Endothelial cell of umbilical vein (primary cell): Measurements from ENCODE around the gene NHLRC4. TPM values are rescaled to one million over a fixed set of nuclear protein-coding genes. Genes with fewer than 3 reads are reported as not detected.

ENCODE experiments used
- Bru-seq: library from RNA; stranded (reverse); fragments of 400-500 nt; gene quantifications from one replicate; lab custom pipeline; 2021; lab: Mats Ljungman, UMichigan
- BruChase-seq, 2 experiments: library from RNA; stranded (reverse); fragments of 400-500 nt; gene quantifications; one replicate each; lab custom pipeline; 2021; lab: Mats Ljungman, UMichigan
- BruUV-seq: library from RNA; stranded (reverse); fragments of 400-500 nt; replicated peaks from 2 replicates; lab custom pipeline; 2021; lab: Mats Ljungman, UMichigan
- CTCF ChIA-PET: fragments of 300-600, 350-600 bp; sonication (Branson Sonifier 250); formaldehyde crosslinking; loops from one replicate; lab custom pipeline; 2021; ENCODE audit warnings: antibody characterized with exemption, inconsistent platforms; lab: Charles Lee
- POLR2A ChIA-PET: fragments of 300-600, 350-600 bp; sonication (Branson Sonifier 250); formaldehyde crosslinking; loops from one replicate; lab custom pipeline; 2021; ENCODE audit warnings: antibody characterized with exemption, inconsistent platforms; lab: Charles Lee
- DNase-seq: peaks from one replicate; pipeline ENCODE4 v3.0.0-alpha.2; 2011; ENCODE audit warnings: low read depth, low spot score
- FAIRE-seq: peaks from 2 replicates; lab custom pipeline; 2011; peaks lifted over from hg19 to GRCh38; lab: Jason Lieb, UNC
- H2AFZ ChIP-seq: 2 replicates; pipeline ENCODE4 v1.6.0; 2012; ENCODE audit warnings: low read depth, low read length, control low read depth, inconsistent platforms
- H3K27ac ChIP-seq: 2 replicates; pipeline ENCODE4 v1.5.1; 2011; ENCODE audit warnings: low read depth, mild to moderate bottlenecking, control low read depth, low read length, moderate library complexity; ENCODE audit not compliant: insufficient read depth
- H3K27me3 ChIP-seq, 2 experiments: 2 replicates each; pipeline versions ENCODE4 v1.6.0 to v1.6.1; 2011; ENCODE audit warnings: low read length in 2 of 2, mixed read lengths in 1 of 2; ENCODE audit not compliant: control insufficient read depth in 2 of 2, insufficient read depth in 2 of 2
- H3K36me3 ChIP-seq, 2 experiments: 2 replicates in 1 of 2; 3 replicates in 1 of 2; pipeline ENCODE4 v1.5.1; 2011; ENCODE audit warnings: low read length in 2 of 2, mild to moderate bottlenecking in 1 of 2, moderate library complexity in 1 of 2; ENCODE audit not compliant: control insufficient read depth in 2 of 2, insufficient read depth in 2 of 2; ENCODE audit errors: extremely low read depth in 1 of 2
- H3K4me1 ChIP-seq: 3 replicates; pipeline ENCODE4 v1.5.1; 2011; ENCODE audit warnings: mild to moderate bottlenecking, low read length; ENCODE audit not compliant: control insufficient read depth, insufficient read depth; ENCODE audit errors: extremely low read depth
- H3K4me2 ChIP-seq: 2 replicates; pipeline ENCODE4 v1.6.1; 2011; ENCODE audit warnings: low read length, control low read depth, mixed read lengths; ENCODE audit not compliant: insufficient read depth
- H3K4me3 ChIP-seq, 3 experiments: fragments of 200-600 bp in 1 of 3; sonication (generic), shearing (Covaris generic) in 1 of 3; replicated peaks in 1 of 3; 2 replicates each; pipeline ENCODE4 v1.5.1; 2011 to 2016; ENCODE audit warnings: control low read depth in 3 of 3, low read length in 3 of 3, mild to moderate bottlenecking in 2 of 3, inconsistent platforms in 1 of 3, low read depth in 1 of 3, moderate library complexity in 1 of 3; ENCODE audit not compliant: insufficient read depth in 1 of 3
- H3K79me2 ChIP-seq: 2 replicates; pipeline ENCODE4 v1.6.0; 2012; ENCODE audit warnings: low read length, inconsistent platforms; ENCODE audit not compliant: control insufficient read depth, insufficient read depth
- H3K9ac ChIP-seq: replicated peaks from 2 replicates; pipeline ENCODE3; 2011; ENCODE audit warnings: low read length, control low read depth; ENCODE audit not compliant: insufficient read depth; ENCODE audit errors: extremely low read depth
- H3K9me1 ChIP-seq: replicated peaks from 3 replicates; pipeline ENCODE4 v1.6.0; 2011; ENCODE audit warnings: mild to moderate bottlenecking, low read length; ENCODE audit not compliant: control insufficient read depth, insufficient read depth; ENCODE audit errors: extremely low read depth
- H3K9me3 ChIP-seq: replicated peaks from 2 replicates; pipeline ENCODE4 v1.5.1; 2012; ENCODE audit warnings: low read length, inconsistent platforms; ENCODE audit not compliant: control insufficient read depth, insufficient read depth
- H4K20me1 ChIP-seq: replicated peaks from 2 replicates; pipeline ENCODE3; 2011; ENCODE audit warnings: mild to moderate bottlenecking, low read length; ENCODE audit not compliant: control insufficient read depth, insufficient read depth; ENCODE audit errors: extremely low read depth
- EZH2 ChIP-seq: IDR thresholded peaks from 2 replicates; pipeline ENCODE4 v1.6.1; 2012; ENCODE audit warnings: borderline replicate concordance, low read depth, mild to moderate bottlenecking, moderate library complexity, low read length, inconsistent platforms; ENCODE audit not compliant: severe bottlenecking
- FOS ChIP-seq: IDR thresholded peaks from 2 replicates; pipeline ENCODE4 v1.6.1; 2011; ENCODE audit warnings: mild to moderate bottlenecking, low read length, moderate library complexity, borderline replicate concordance; ENCODE audit not compliant: insufficient read depth
- GATA2 ChIP-seq: IDR thresholded peaks from 2 replicates; pipeline ENCODE4 v1.7.0; 2011; ENCODE audit warnings: low read depth, mild to moderate bottlenecking, moderate library complexity, mixed read lengths, low read length; ENCODE audit not compliant: insufficient read length, insufficient read depth
- JUN ChIP-seq: IDR thresholded peaks from 2 replicates; pipeline ENCODE4 v1.6.1; 2011; ENCODE audit warnings: borderline replicate concordance, low read depth; ENCODE audit not compliant: insufficient read length, insufficient read depth
- MYC ChIP-seq: IDR thresholded peaks from one replicate; pipeline ENCODE4 v1.6.1; 2011; ENCODE audit warnings: mild to moderate bottlenecking, low read depth, low read length
- POLR2A ChIP-seq: IDR thresholded peaks from 2 replicates; pipeline ENCODE4 v1.6.1; 2012; ENCODE audit warnings: low read depth, mild to moderate bottlenecking, control low read depth, low read length
- POLR2AphosphoS5 ChIP-seq: IDR thresholded peaks from 2 replicates; pipeline ENCODE4 v1.6.1; 2012; ENCODE audit warnings: low read depth, mild to moderate bottlenecking, control low read depth, low read length, moderate library complexity; ENCODE audit not compliant: insufficient read depth
- dilution Hi-C: fragments of 300-500 bp; cut with MboI; formaldehyde crosslinking; loops from one replicate; pipeline ENCODE4 v1.15.0; 2019; ENCODE audit warnings: low sequenced_read_pairs; ENCODE audit not compliant: extremely low pct_ligation_motif_present
- intact Hi-C: fragments of 100-400 bp; cut with micrococcal nuclease; formaldehyde crosslinking; loops from one replicate; pipeline ENCODE4 v1.10.0; 2022
- long read RNA-seq: library from polyadenylated mRNA; stranded (forward); transcript quantifications from one replicate; pipeline ENCODE4 v2.0.0, GENCODE V29; 2021
- polyA minus RNA-seq, 3 experiments: library from RNA; depleted of rRNA, polyadenylated mRNA; stranded (reverse); fragments of >200 nt; gene quantifications; 1 replicate in 1 of 3; 2 replicates in 2 of 3; pipeline ENCODE4 v1.2.3, GENCODE V29; 2011
- polyA plus RNA-seq, 4 experiments: library from polyadenylated mRNA; depleted of rRNA in 3 of 4; stranded (reverse) in 3 of 4; unstranded in 1 of 4; fragments of >200 nt; gene quantifications; 2 replicates each; pipeline versions ENCODE4 v1.2.1 to v1.2.3, GENCODE V29; 2011 to 2012; ENCODE audit warnings: missing spikeins in 1 of 4
- total RNA-seq: library from RNA; stranded (reverse); gene quantifications from 2 replicates; pipeline ENCODE4 v1.2.3, GENCODE V29; 2021
- TF ChIP-seq, protein P1 (sequence below), 2 donors: IDR thresholded peaks; 1 replicate in 1 of 2; 2 replicates in 1 of 2; pipeline ENCODE4 v1.5.1; 2011; ENCODE audit warnings: low read length in 2 of 2, mild to moderate bottlenecking in 2 of 2, moderate library complexity in 2 of 2, control low read depth in 1 of 2, inconsistent platforms in 1 of 2, low read depth in 1 of 2; ENCODE audit not compliant: insufficient read depth in 1 of 2; ENCODE audit errors: extremely low read depth in 1 of 2
- TF ChIP-seq, protein P2 (sequence below): IDR thresholded peaks from 2 replicates; pipeline ENCODE4 v1.6.1; 2011; ENCODE audit not compliant: insufficient read depth, insufficient read length

The NHLRC4 gene, protein sequence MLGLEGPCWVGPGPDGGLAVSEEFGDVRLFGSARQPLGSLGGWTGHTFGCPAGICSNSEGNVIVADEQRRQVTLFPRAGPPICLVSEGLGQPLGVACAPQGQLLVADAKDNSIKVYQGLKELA
- total RNA-seq, result 0.30 and 0.73 TPM in 2 replicates
- polyA plus RNA-seq, result 0.94 and 0.96 TPM in 2 replicates
- 0.40 and 0.55 TPM in 2 replicates for polyA plus RNA-seq (2011; cell fraction: cytosol; rRNA removed)
- polyA plus RNA-seq (2011; cell fraction: nucleus; rRNA removed), result 0.61 and 0.97 TPM in 2 replicates
- 0.44 and 0.56 TPM in 2 replicates for polyA plus RNA-seq (2012)
- 0.42 TPM in 1 of 2 replicates, not detected in the other for polyA minus RNA-seq
- polyA minus RNA-seq (2011; cell fraction: cytosol; rRNA and poly(A)+ RNA removed), result not detected
- polyA minus RNA-seq (2011; cell fraction: nucleus; rRNA and poly(A)+ RNA removed), result 0.34 and 0.38 TPM in 2 replicates
- percentile 17 among the genes with signal in this experiment for Bru-seq, nascent RNA
- percentile 26 among the genes with signal in this experiment for BruChase-seq, experiment 1, labeled RNA remaining after a 6-hour chase
- not detected for BruChase-seq, experiment 2, labeled RNA remaining after a 2-hour chase
- long read RNA-seq, result 0 reads

DNA sequence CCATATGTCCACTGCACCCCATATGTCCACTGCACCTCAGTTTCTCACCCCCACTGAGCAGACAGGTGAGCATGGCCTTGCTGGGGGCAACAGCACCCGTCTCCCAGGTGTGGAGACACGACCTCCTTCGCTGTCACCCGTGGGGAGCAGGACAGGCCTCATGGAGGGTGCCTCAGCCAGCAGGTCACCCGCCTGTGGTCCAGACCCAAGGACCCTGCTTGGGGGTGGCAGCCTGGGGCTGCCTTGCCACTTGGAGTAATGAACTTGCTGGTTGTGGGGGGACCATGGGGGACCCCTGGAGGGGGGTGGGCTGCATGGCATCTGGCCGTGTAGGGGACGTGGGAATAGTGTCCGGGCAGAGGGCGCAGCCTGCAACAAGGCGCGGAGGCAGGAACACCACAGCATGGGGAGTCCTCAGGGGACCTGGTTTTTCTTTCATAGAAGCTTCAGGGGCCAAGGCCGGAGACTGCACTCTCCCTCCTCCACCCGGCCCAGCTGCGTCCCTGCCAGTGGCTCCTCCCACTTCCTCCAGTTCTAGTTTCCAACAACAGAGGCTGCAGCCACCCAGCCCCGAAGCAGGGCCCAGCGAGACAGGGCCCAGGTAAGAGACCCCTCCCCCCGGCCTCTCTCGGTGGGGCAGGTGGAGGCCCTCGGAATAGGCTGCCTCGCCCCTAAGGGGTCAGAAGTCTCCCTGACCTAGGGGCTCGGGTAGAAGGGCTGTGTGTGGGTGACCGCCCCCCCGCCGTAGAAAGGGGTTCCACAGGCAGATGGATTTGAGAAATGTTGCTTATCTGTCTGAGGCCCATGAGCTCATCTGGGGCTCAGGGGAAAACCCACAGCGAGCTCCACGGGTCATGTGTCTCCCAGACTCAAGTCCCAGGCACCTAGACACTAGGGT is at the start of gene NHLRC4:
TSS of gene NHLRC4 (plus strand) at position 531 of the 898 bp plus-strand sequence. CDS start 1,043 bp downstream, outside the sequence.
- BruUV-seq, result no TSS peak
- FAIRE-seq, result peak; percentile 76
- intact Hi-C loops (loop anchor here (5.0 kb wide), 1 partner anchor 39 kb away; the partner anchor contains the start of gene CAPN15), dilution Hi-C loops (no loop called here)
- Histone ChIP-seq H3K79me2 (peaks cover 13% of the 10 kb centered on the region), H2AFZ (peak within 1 kb of the TSS; percentile 62), H3K9me1 (no peaks in the 10 kb centered on the region), H3K9ac (no peak within 1 kb of the TSS), H3K4me1 (peaks cover 24% of the 10 kb centered on the region), H3K27ac (no peak within 1 kb of the TSS), H3K36me3 (no peaks in the 10 kb centered on the region), H3K4me2 (peak within 1 kb of the TSS; percentile 12), H3K4me3 (no peak within 1 kb of the TSS), H4K20me1 (no peaks in the 10 kb centered on the region), H3K9me3 (no peaks in the 10 kb centered on the region), H3K27me3 (peaks cover 0 to 2% of the 10 kb centered on the region in 2 experiments)
- TF ChIP-seq MYC, result no peak
- TF ChIP-seq, protein P1, sequence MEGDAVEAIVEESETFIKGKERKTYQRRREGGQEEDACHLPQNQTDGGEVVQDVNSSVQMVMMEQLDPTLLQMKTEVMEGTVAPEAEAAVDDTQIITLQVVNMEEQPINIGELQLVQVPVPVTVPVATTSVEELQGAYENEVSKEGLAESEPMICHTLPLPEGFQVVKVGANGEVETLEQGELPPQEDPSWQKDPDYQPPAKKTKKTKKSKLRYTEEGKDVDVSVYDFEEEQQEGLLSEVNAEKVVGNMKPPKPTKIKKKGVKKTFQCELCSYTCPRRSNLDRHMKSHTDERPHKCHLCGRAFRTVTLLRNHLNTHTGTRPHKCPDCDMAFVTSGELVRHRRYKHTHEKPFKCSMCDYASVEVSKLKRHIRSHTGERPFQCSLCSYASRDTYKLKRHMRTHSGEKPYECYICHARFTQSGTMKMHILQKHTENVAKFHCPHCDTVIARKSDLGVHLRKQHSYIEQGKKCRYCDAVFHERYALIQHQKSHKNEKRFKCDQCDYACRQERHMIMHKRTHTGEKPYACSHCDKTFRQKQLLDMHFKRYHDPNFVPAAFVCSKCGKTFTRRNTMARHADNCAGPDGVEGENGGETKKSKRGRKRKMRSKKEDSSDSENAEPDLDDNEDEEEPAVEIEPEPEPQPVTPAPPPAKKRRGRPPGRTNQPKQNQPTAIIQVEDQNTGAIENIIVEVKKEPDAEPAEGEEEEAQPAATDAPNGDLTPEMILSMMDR (IDR thresholded peaks at IDR 0.05; ENCODE audit: extremely low read depth in 1 of 2, insufficient read depth in 1 of 2, low read depth in 1 of 2, low read length in 2 of 2), result no peak
- no peak for TF ChIP-seq EZH2
- TF ChIP-seq, protein P2, sequence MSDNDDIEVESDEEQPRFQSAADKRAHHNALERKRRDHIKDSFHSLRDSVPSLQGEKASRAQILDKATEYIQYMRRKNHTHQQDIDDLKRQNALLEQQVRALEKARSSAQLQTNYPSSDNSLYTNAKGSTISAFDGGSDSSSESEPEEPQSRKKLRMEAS, result no peak
- no peak for TF ChIP-seq GATA2
- TF ChIP-seq POLR2AphosphoS5, result no peak
- no peak for TF ChIP-seq FOS
- no peak for TF ChIP-seq POLR2A
- TF ChIP-seq JUN, result no peak
- ChIA-PET POLR2A (interaction anchor here (0.6 kb wide), 1 partner anchor 180 kb away, joined by 3 read pairs; no protein-coding TSS in a partner anchor), CTCF (interaction anchor here (0.9 to 1.9 kb wide), 2 partner anchors 10 to 12 kb away, joined by 3 to 9 read pairs; no protein-coding TSS in a partner anchor)
- peak; percentile 65 for DNase-seq
